HTR-8/SVneo (cell line): ENCODE measurements around the gene CDH4.

ENCODE experiments used
- DNase-seq: peaks from one replicate; pipeline ENCODE4 v3.0.0; 2011; ENCODE audit warnings: low spot score, mixed read lengths; ENCODE audit not compliant: insufficient read length
- FAIRE-seq: peaks from 2 replicates; lab custom pipeline; 2011; peaks lifted over from hg19 to GRCh38; lab: Jason Lieb, UNC

CDH4 gene

DNA sequence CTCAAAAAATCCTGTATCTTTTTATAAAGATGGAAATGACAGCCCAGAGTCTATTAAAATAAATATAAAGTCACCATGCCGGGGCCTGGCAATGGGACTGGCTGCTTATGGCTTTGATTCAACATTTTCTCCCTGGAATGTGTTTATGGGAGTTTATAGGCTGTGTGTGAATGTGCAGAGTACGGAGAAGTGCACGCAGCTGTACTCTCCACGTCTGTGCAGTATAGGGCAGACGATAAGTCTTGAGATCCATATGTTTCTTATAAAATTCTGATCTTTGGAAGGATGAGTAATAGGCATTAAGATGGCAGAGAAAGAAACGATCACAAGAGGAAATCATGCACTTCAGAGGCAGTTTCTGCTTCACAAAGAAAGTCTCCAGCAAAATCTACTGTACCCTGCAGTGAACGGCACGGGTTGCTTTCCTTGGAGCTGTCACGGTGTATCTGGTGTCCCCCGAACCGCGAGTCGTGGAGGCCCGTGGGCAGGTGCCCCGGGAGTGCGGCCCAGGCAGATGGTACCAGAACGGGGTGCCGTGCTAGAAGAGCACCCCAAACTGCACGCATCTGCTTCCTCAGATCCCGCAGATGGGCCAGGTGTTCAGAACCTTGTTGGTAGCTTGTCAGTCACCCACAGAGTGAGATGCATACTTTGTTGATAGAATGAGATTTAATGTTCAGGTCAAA is 431.1 kb downstream of the CDH4 start:
- FAIRE-seq (peak; percentile 77), DNase-seq (no peak)

DNA sequence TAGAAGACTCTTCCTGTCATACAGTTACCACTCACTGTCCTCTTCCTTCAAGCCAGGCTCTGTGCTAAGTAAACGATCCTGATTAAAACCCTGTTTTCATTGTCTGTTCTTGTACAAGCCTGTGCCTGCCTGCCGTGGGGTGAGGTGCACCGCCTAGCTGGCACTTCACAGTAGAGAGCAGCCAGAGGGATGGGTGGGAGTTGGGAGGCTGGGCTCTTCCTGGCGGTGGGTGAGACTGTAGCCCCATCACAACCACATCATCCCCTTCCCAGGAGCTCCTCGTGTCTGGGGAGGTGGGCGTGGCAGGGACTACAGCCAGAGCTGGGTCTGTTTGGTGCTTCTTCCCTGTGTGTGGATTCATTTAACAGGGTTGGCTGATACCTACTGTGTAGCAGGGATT is 431.7 kb downstream of the CDH4 start:
- FAIRE-seq (peak; percentile 52), DNase-seq (no peak)

- FAIRE-seq (no peak), DNase-seq (no peak)
These were observed 432.1 kb downstream of the CDH4 start for GRCh38 chr20:61684136-61684535.

- peak; percentile 64 for FAIRE-seq
- DNase-seq: no peak
These were observed 432.6 kb downstream of the CDH4 start for GRCh38 chr20:61684583-61685235.

- DNase-seq (no peak), FAIRE-seq (no peak)
These were observed 433.4 kb downstream of the CDH4 start for GRCh38 chr20:61685462-61685861.

DNA sequence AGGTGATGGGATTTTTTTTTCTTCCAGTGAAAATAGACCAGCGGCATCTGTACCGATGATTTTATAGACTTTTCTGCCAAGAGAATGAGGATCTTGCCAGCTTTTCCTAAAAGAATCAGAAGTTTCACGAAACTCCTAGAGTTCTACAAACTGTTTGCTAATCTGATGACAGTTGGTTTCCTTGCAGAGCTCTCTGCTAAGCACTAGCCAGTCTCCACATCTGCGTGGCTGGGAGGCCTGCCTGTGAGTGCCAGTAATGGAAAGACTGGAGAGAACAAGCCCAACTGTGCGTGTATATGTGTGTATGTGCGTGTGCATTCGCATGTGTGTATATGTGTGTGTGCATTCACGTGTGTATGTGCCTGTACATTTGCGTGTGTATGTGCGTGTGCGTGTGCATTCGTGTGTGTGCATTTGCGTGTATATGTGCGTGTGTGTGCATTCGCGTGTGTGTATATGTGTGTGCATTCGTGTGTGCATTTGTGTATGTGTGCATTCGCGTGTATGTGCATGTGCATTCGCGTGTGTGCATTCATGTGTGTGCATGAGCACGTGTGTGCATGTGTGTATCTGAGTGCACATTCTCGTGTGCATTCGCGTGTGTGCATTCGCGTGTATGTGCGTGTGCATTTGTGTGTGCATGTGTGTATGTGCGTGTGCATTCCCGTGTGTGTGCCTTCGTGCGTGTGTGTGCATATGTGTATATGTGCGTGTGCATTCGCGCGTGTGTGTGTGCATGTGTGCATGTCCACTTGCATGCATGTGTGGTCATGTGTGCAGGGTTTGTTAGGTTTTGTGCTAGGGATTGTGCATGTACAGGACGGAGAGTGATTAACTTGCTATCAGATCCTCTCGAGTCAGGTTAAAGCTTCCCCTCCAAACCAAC is 434.2 kb downstream of the CDH4 start:
- FAIRE-seq (peak; percentile 100), DNase-seq (no peak)

GRCh38 chr20:61688411-61688810 is 436.4 kb downstream of the CDH4 start:
- FAIRE-seq (no peak), DNase-seq (no peak)

- FAIRE-seq: no peak
- DNase-seq: no peak
These were observed 438.1 kb downstream of the CDH4 start for GRCh38 chr20:61690150-61690549.

GRCh38 chr20:61690993-61691838 is 439.2 kb downstream of the CDH4 start:
- DNase-seq (no peak), FAIRE-seq (no peak)

- FAIRE-seq (peak; percentile 99), DNase-seq (no peak)
These were observed 439.9 kb downstream of the CDH4 start for GRCh38 chr20:61691978-61692377.

GRCh38 chr20:61692479-61692878 is 440.4 kb downstream of the CDH4 start:
- DNase-seq: no peak
- no peak for FAIRE-seq

GRCh38 chr20:61693055-61693600 is 441.1 kb downstream of the CDH4 start:
- no peak for DNase-seq
- FAIRE-seq: no peak

- peak; percentile 36 for FAIRE-seq
- DNase-seq: no peak
These were observed 442.6 kb downstream of the CDH4 start for GRCh38 chr20:61694682-61695081.

GRCh38 chr20:61695741-61696140 is 443.7 kb downstream of the CDH4 start:
- DNase-seq (no peak), FAIRE-seq (no peak)

DNA sequence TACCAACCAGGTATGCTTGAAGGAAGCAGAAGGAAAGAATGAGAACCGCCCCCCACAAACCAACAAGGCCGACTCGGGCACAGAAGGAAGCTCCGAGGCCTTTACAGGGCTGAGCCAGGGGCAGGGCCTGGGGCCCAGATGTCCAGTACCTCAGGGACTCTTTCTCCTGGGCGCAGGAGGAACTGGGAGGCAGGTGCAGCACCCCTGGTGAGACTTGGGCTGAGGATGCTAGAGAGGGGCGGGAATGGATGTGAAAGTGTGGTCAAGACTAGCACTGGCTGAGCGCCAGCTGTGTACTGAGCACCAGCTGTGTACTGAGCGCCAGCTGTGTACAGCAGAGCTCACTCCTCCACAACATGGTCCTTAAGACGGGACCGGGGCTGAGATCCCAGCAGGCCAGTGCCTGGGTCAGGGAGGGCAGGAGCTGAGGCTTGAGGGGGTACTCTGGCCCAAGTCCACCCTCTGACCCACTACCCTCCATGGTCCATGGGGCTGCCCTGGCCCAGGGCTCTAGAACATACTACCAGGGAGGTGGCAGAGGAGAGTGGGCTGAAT is 444.2 kb downstream of the CDH4 start:
- DNase-seq: no peak
- no peak for FAIRE-seq

DNA sequence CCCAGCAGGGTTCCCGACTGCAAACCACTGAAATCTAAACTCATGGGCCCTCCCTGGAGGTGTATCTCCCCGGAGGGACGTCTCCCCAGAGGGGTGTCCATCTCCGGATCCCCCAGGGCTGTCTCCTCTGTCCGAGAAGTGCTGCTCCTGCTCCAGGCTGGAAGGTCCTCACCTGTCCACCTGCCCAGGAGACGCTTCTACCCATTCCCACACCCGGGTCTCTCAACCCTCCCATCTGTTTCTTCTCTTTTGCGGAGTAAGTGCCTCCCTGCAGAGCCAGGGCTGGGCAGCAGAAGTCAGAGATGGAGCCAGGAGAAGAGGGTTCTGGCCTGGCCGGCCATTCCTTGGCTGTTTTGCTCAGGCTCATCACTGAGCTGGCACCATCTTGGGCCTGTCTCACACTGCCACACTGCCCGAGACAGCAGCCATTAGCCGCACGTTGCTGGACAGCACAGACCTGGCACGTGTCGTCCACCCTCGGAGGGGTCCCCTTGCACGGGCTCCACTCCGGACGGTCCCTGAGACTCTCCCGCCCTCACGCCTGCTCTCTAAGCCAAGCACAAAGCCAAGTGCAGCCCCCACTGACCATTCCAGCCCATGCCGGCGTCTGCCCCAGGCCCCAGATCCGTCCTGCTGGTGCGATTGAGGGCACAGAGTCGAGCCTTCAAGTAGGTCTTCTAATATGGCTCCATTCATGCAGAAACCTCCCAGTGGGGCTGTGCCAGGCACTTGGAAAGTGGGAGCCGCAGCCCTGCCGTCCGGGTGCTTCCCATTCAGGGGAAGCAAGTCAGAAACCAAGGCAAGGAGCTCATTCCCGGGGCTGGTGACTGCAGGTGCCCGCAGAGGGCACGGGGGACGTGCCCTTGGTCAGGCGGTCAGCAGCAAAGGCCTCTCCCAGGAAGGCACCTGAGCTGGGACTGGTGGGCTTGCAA is 445.9 kb downstream of the CDH4 start:
- no peak for FAIRE-seq

DNA sequence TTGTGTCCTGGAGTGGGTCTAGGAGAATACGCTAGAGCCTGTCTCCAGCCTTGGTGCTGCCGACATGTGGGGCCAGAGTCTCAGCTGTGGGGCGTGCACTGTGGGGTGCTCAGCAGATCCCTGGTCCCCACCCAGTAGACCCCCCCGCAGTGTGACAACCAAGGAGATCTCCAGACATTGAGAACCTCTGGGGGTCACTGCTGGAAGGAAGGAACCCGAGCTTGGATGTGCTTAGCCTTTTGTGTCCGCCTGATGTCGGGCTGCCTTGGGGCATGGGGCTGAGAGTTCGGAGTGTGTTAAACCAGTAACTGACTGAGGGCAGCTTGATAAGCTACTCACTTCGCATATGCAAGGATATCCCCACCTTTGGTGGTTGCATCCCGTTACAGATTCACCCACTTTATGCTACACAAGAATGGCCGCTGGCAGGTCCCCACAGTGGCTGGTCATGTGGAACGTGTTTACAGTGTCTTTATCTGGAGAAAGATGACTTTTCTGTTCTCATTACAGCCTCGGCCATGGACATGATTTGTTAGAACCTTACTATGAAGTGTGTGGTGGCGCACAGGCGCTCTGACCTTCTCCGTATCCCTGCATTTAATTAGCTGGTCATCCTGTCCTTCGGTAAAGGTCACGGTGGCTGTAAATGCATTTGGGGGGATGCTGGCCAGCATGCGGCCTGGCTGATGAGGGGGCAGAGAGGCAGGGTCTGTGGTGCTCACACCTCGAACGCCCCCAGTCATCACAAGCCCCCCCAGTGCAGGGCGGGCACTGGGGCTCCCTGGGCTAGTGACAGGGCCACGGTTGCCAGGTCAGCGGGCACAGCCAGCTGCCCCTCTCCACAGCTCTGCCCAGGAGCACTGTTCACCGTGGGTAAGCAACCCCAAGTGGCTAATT is 446.8 kb downstream of the CDH4 start:
- DNase-seq: no peak
- peak; percentile 72 for FAIRE-seq

More for the DNA sequence above, 445.9 kb downstream of the CDH4 start:
- no peak for DNase-seq
